DND-41 (cell line): Measurements from ENCODE around the gene BAD.

Experiments
- ATAC-seq: fragments of 200-7000 bp; cut with Tn5 transposase; 3 replicates; pipeline ENCODE4 v1.9.1; 2021; ENCODE audit warnings: low read depth; ENCODE audit not compliant: insufficient read depth
- DNase-seq: peaks from one replicate; pipeline ENCODE4 v3.0.0-alpha.2; 2020
- H2AFZ ChIP-seq: 2 replicates; pipeline ENCODE4 v1.6.0; 2012; ENCODE audit warnings: low read depth, low read length
- H3K27ac ChIP-seq: 2 replicates; pipeline ENCODE4 v1.5.1; 2012; ENCODE audit warnings: low read length, inconsistent platforms
- H3K27me3 ChIP-seq: fragments of 200-600 bp; sonication (generic); 2 replicates; pipeline ENCODE4 v1.6.0; 2012; ENCODE audit warnings: low read length, mild to moderate bottlenecking, inconsistent platforms; ENCODE audit not compliant: insufficient read depth, poor library complexity
- H3K36me3 ChIP-seq: 2 replicates; pipeline ENCODE4 v1.5.1; 2012; ENCODE audit warnings: low read length, inconsistent platforms; ENCODE audit not compliant: insufficient read depth
- H3K4me1 ChIP-seq: 2 replicates; pipeline ENCODE4 v1.5.1; 2012; ENCODE audit warnings: mild to moderate bottlenecking, low read length; ENCODE audit not compliant: insufficient read depth
- H3K4me2 ChIP-seq: 2 replicates; pipeline ENCODE4 v1.6.0; 2012; ENCODE audit warnings: mild to moderate bottlenecking, moderate library complexity, low read length, inconsistent platforms; ENCODE audit not compliant: insufficient read depth
- H3K4me3 ChIP-seq, 2 experiments: fragments of 200-600 bp in 1 of 2; shearing (Covaris generic) in 1 of 2; 2 replicates each; pipeline ENCODE4 v1.5.1; 2012 to 2016; ENCODE audit warnings: inconsistent platforms in 2 of 2, low read length in 2 of 2, mild to moderate bottlenecking in 2 of 2, low read depth in 1 of 2, moderate library complexity in 1 of 2
- H3K79me2 ChIP-seq: 2 replicates; pipeline ENCODE4 v1.6.0; 2012; ENCODE audit warnings: low read length, inconsistent platforms; ENCODE audit not compliant: insufficient read depth
- H3K9ac ChIP-seq: 2 replicates; pipeline ENCODE4 v1.6.0; 2012; ENCODE audit warnings: low read depth, mild to moderate bottlenecking, inconsistent platforms, low read length, moderate library complexity
- H3K9me3 ChIP-seq: 2 replicates; pipeline ENCODE4 v1.5.1; 2012; ENCODE audit warnings: low read length, moderate library complexity, mild to moderate bottlenecking, inconsistent platforms; ENCODE audit not compliant: insufficient read depth, severe bottlenecking
- H4K20me1 ChIP-seq: 2 replicates; pipeline ENCODE4 v1.6.0; 2012; ENCODE audit warnings: low read length; ENCODE audit not compliant: insufficient read depth
- CTCF ChIP-seq: IDR thresholded peaks from 2 replicates; pipeline ENCODE4 v1.5.1; 2012; ENCODE audit warnings: borderline replicate concordance, low read length, moderate library complexity, mild to moderate bottlenecking; ENCODE audit not compliant: poor library complexity, severe bottlenecking; ENCODE audit errors: extremely low read depth
- EZH2 ChIP-seq: IDR thresholded peaks from 3 replicates; pipeline ENCODE4 v1.6.1; 2012; ENCODE audit warnings: borderline replicate concordance, low read depth, mild to moderate bottlenecking, moderate library complexity, low read length, inconsistent platforms; ENCODE audit not compliant: severe bottlenecking

Gene BAD

GRCh38 chr11:64292460-64293254, 8.2 kb upstream of the BAD start:
- Histone ChIP-seq H3K4me3 (no peak overlapping the region), H3K4me2 (no peak overlapping the region), H4K20me1 (no peaks in the 10 kb centered on the region; the same call in 1 of the 2 replicates), H3K27me3 (peaks cover 9% of the 10 kb centered on the region), H3K9ac (no peak overlapping the region), H3K36me3 (0 out of 2 replicates have a peak, but pooled peaks cover 2% of the 10 kb centered on the region), H3K4me1 (peaks cover 4% of the 10 kb centered on the region), H3K27ac (no peak overlapping the region), H3K79me2 (no peaks in the 10 kb centered on the region), H3K9me3 (no peaks in the 10 kb centered on the region), H2AFZ (no peak overlapping the region)
- TF ChIP-seq CTCF: no peak
- no peak for TF ChIP-seq EZH2
- ATAC-seq (no peak), DNase-seq (no peak)

GRCh38 chr11:64291752-64292459, 7.4 kb upstream of the BAD start:
- no peaks in the 10 kb centered on the region for H3K9me3 ChIP-seq
- no peaks in the 10 kb centered on the region; the same call in 1 of the 2 replicates for H4K20me1 ChIP-seq
- H3K27ac ChIP-seq: no peak overlapping the region
- H3K4me2 ChIP-seq: no peak overlapping the region
- ATAC-seq: no peak
- TF ChIP-seq EZH2: no peak
- no peak for TF ChIP-seq CTCF
- H3K79me2 ChIP-seq: 0 out of 2 replicates have a peak, but pooled peaks cover 2% of the 10 kb centered on the region
- 0 out of 2 replicates have a peak, but pooled peaks cover 2% of the 10 kb centered on the region for H3K36me3 ChIP-seq
- no peak overlapping the region for H2AFZ ChIP-seq
- no peak overlapping the region for H3K9ac ChIP-seq
- DNase-seq: no peak
- H3K4me3 ChIP-seq: no peak overlapping the region
- peaks cover 11% of the 10 kb centered on the region for H3K4me1 ChIP-seq
- peaks cover 6% of the 10 kb centered on the region for H3K27me3 ChIP-seq

- H3K9me3 ChIP-seq: no peaks in the 10 kb centered on the region
- H3K4me3 ChIP-seq: no peak within 1 kb of the TSS
- no peaks in the 10 kb centered on the region; the same call in 1 of the 2 replicates for H4K20me1 ChIP-seq
- peaks cover 3% of the 10 kb centered on the region for H3K27me3 ChIP-seq
- ATAC-seq (no peak), DNase-seq (no peak)
- H2AFZ ChIP-seq: no peak within 1 kb of the TSS
- H3K79me2 ChIP-seq: 0 out of 2 replicates have a peak, but pooled peaks cover 4% of the 10 kb centered on the region
- no peak within 1 kb of the TSS for H3K4me2 ChIP-seq
- H3K36me3 ChIP-seq: 0 out of 2 replicates have a peak, but pooled peaks cover 2% of the 10 kb centered on the region
- TF ChIP-seq EZH2 (no peak), CTCF (no peak)
- H3K4me1 ChIP-seq: peaks cover 17% of the 10 kb centered on the region
- no peak within 1 kb of the TSS for H3K27ac ChIP-seq
- no peak within 1 kb of the TSS for H3K9ac ChIP-seq
Measured at GRCh38 chr11:64291262-64291751, 6.8 kb upstream of the BAD start, which contains the start of gene KCNK4. Gene KCNK4, plus strand, starts transcription at chr11:64291302. Its CDS starts 1,717 bp downstream, at chr11:64293019.
